IMR-90 (cell line): Measurements from ENCODE around the gene SPTBN5.

Experiments
- CHD1 ChIP-seq: IDR thresholded peaks from 2 replicates; pipeline ENCODE4 v1.6.1; 2012; ENCODE audit warnings: low read depth, low read length, improper control_type of control experiment
- CTCF ChIP-seq: conservative IDR thresholded peaks from 2 replicates; pipeline ENCODE4 v1.5.1; 2012; ENCODE audit warnings: mild to moderate bottlenecking, low read depth, low read length, improper control_type of control experiment
- MAZ ChIP-seq: IDR thresholded peaks from 2 replicates; pipeline ENCODE4 v1.6.1; 2012; ENCODE audit warnings: low read depth, mild to moderate bottlenecking, low read length, improper control_type of control experiment, moderate library complexity, borderline replicate concordance
- POLR2A ChIP-seq: IDR thresholded peaks from 2 replicates; pipeline ENCODE4 v1.6.1; 2012; ENCODE audit warnings: mild to moderate bottlenecking, low read depth, low read length
- RAD21 ChIP-seq: IDR thresholded peaks from 2 replicates; pipeline ENCODE4 v1.6.1; 2012; ENCODE audit warnings: low read length, improper control_type of control experiment
- RCOR1 ChIP-seq: IDR thresholded peaks from 2 replicates; pipeline ENCODE4 v1.6.1; 2012; ENCODE audit warnings: mild to moderate bottlenecking, low read length, improper control_type of control experiment; ENCODE audit not compliant: insufficient replicate concordance
- RFX5 ChIP-seq: IDR thresholded peaks from 2 replicates; pipeline ENCODE4 v1.8.0; 2012; ENCODE audit warnings: low read depth, mild to moderate bottlenecking, low read length, moderate library complexity

DNA sequence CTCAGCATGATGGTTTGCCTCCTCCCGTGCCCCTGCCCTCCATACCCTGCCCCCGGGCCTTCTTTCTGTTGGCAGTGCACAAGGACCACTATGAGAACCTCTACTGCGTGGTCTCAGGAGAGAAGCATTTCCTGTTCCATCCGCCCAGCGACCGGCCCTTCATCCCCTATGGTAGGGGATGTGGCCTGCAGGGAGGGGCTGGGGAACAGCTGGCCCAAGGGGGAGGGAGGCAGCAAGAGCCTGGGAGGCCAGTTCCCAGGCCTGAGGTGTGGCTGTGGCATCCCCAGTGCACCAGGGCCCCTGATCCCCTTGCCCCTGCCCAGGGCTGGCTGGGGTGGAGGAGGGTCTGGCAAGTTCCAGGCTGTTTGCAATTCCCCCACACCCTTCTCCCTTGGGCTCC lies 57.8 kb downstream of the SPTBN5 start:
- TF ChIP-seq CTCF = no peak
- TF ChIP-seq RAD21 = no peak
- no peak for TF ChIP-seq MAZ
- no peak for TF ChIP-seq POLR2A
- TF ChIP-seq RFX5 = no peak
- no peak for TF ChIP-seq RCOR1
- no peak for TF ChIP-seq CHD1
